ENCODE measurements around the gene CTDSP2. TPM values are rescaled to one million over a fixed set of nuclear protein-coding genes. Genes with fewer than 3 reads are reported as not detected.
A peak's percentile ranks its signal among the peaks of the same experiment; 100 is the strongest.

Gene CTDSP2
- total RNA-seq, 6 donors from 2014 or later, result 153 to 226 (median 175) TPM

DNA sequence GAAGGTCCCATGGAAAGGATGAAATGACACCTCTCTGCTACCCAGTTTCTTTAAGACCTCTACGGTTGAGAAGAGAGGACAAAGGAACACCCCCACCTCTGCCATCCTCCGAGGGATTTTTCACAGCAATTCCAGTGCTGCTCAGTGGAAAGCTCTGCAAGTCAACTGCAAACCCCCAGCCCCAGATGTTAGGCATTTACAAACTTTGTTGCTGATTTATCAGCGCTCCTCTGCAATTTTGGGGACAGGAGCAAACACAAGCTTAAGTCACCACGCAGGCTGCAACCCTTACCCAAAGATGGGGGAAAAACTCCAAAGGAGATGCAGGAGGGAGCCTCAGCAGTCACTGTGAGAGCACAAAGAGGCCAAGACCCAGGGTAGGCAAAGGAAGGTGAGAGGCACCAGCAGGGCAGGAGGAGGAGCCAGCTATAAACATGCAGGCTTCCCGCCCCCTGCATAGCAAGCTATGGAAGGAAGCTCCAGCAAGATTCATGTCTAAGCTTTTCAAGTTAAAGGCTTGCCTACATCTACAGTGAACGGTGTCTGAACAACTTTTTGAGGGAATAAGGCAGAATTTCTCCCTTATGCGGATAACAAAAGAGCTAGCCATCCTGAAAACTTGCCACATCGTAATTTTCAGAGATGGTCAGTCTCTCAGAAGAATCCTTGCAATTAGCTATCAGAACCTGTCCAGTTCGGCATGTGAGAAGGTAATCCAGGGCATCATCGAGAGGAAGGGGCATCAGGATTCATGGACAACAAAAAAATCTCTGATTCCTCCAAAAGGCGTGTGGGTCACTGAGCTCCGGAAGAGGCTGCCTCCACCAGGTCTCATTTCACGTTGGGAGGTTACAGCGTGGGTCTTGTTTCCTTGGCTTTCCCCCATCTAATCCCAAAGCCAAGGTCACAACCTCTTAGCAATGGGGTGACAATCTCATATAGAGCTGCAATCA is 3.9 kb downstream of the CTDSP2 start:
- DNase-seq (no peak), ATAC-seq (ENCODE audit: low FRiP score in 2 of 2) (no peak)
- TF ChIP-seq POLR2A (IDR thresholded peaks at IDR 0.05) (no peak), POLR2AphosphoS5 (IDR thresholded peaks at IDR 0.05) (no peak), EP300 (IDR thresholded peaks at IDR 0.05) (no peak)
- TF ChIP-seq, protein P1, sequence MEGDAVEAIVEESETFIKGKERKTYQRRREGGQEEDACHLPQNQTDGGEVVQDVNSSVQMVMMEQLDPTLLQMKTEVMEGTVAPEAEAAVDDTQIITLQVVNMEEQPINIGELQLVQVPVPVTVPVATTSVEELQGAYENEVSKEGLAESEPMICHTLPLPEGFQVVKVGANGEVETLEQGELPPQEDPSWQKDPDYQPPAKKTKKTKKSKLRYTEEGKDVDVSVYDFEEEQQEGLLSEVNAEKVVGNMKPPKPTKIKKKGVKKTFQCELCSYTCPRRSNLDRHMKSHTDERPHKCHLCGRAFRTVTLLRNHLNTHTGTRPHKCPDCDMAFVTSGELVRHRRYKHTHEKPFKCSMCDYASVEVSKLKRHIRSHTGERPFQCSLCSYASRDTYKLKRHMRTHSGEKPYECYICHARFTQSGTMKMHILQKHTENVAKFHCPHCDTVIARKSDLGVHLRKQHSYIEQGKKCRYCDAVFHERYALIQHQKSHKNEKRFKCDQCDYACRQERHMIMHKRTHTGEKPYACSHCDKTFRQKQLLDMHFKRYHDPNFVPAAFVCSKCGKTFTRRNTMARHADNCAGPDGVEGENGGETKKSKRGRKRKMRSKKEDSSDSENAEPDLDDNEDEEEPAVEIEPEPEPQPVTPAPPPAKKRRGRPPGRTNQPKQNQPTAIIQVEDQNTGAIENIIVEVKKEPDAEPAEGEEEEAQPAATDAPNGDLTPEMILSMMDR (IDR thresholded peaks at IDR 0.05), result no peak
- Histone ChIP-seq H3K4me3 (peak overlapping the region in 3 of 4 donors; percentile 95 to 97 (median 96)), H3K27ac (peak overlapping the region; percentile 28 to 100 (median 69)), H3K36me3 (peaks cover 0 to 4% (median 0%) of the 10 kb centered on the region in 4 donors), H3K27me3 (no peaks in the 10 kb centered on the region), H3K9me3 (no peaks in the 10 kb centered on the region), H3K4me1 (peaks cover 73 to 77% (median 75%) of the 10 kb centered on the region in 4 donors)
- 28 to 32% methylated on average over 14 of the region's 14 CpGs for WGBS, 2 donors

DNA sequence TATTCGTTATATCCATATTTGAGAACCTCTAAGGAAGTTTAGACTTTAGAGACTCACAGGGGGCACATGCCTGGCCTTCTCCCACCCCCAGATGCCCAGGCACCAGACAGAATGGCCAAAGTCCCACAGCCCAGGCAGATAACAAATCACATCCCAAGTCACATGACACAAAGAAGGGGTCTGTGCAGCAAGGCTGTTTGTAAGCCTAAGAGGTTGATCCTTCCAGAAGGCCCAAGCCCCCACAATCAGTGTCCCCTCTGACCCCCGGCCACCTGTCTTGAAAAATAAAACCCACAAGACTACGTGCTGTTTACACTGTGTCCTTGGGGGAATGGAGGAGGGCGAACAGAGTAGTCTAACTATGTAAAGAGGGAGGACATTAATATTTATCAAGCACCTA is 5.1 kb downstream of the CTDSP2 start:
- peak overlapping the region in 1 of 4 donors; percentile 97 for H3K4me3 ChIP-seq
- H3K36me3 ChIP-seq, result peaks cover 0 to 4% (median 0%) of the 10 kb centered on the region in 4 donors
- WGBS, 2 donors, result 48 to 52% methylated on average over 4 of the region's 4 CpGs
- DNase-seq (no peak), ATAC-seq (ENCODE audit: low FRiP score in 2 of 2) (no peak)
- peaks cover 80 to 84% (median 82%) of the 10 kb centered on the region in 4 donors for H3K4me1 ChIP-seq
- H3K27ac ChIP-seq, result peak overlapping the region in 2 of 4 donors; percentile 98 to 100
- TF ChIP-seq POLR2A (IDR thresholded peaks at IDR 0.05) (no peak), POLR2AphosphoS5 (IDR thresholded peaks at IDR 0.05) (no peak), EP300 (IDR thresholded peaks at IDR 0.05) (no peak)
- TF ChIP-seq, protein P1 (IDR thresholded peaks at IDR 0.05), result no peak
- no peaks in the 10 kb centered on the region for H3K9me3 ChIP-seq
- no peaks in the 10 kb centered on the region for H3K27me3 ChIP-seq

DNA sequence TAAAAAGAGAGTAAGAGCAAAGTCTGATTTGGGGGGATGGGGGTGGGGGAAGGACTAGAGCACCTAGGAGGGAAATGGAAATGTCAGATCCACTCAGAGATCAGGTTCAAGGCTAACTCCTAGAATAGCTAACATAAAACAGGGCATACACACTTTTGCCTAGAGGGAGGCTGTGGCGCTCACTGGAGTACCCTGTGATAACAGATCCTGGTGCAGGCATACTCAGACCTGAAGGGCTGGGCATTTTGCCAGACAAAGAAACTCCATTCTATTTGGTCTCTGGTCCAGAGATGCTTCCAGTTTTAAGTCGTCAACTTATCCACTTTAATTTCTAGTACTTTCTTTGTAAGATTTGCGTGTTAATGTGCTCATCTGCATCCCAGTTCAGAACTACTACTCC is 5.8 kb downstream of the CTDSP2 start:
- H3K9me3 ChIP-seq, result no peaks in the 10 kb centered on the region
- H3K27ac ChIP-seq, result peak overlapping the region in 3 of 4 donors; percentile 48 to 100 (median 98)
- DNase-seq, result peak in 1 of 2 donors; percentile 63
- TF ChIP-seq, protein P1 (IDR thresholded peaks at IDR 0.05), result no peak
- TF ChIP-seq POLR2A (IDR thresholded peaks at IDR 0.05) (no peak), EP300 (IDR thresholded peaks at IDR 0.05) (no peak), POLR2AphosphoS5 (IDR thresholded peaks at IDR 0.05) (no peak)
- 22 to 26% methylated on average over 3 of the region's 3 CpGs for WGBS, 2 donors
- H3K27me3 ChIP-seq, result no peaks in the 10 kb centered on the region
- H3K4me3 ChIP-seq, result no peak overlapping the region
- ATAC-seq (ENCODE audit: low FRiP score in 2 of 2), result no peak
- H3K4me1 ChIP-seq, result peaks cover 87 to 91% (median 89%) of the 10 kb centered on the region in 4 donors
- H3K36me3 ChIP-seq, result peaks cover 0 to 4% (median 0%) of the 10 kb centered on the region in 4 donors

DNA sequence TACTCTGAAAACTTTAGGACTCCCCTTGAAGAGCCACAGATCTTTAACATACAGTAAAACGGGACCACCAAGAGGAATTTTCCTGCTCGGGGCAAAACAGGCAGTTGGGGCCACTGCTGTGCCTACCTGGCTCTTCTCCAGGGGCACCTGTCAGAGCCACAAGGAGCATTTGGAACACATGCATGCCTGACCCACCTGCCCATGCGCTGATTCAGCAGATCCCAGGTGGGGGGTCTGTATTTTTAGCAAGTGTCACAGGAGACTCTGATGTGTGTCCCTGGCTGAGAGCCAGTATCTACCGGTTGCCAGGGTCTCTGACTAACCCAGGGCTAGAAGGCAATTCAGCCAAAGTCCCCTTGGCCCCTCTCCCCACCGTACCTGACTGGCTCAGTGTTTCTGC is 6.5 kb downstream of the CTDSP2 start:
- no peak for DNase-seq
- peaks cover 0 to 4% (median 0%) of the 10 kb centered on the region in 4 donors for H3K36me3 ChIP-seq
- peak overlapping the region; percentile 44 to 100 (median 86) for H3K27ac ChIP-seq
- TF ChIP-seq POLR2A (IDR thresholded peaks at IDR 0.05) (no peak), POLR2AphosphoS5 (IDR thresholded peaks at IDR 0.05) (no peak), EP300 (IDR thresholded peaks at IDR 0.05) (no peak)
- TF ChIP-seq, protein P1 (IDR thresholded peaks at IDR 0.05), result no peak
- ATAC-seq (ENCODE audit: low FRiP score in 2 of 2), result no peak
- WGBS, 2 donors, result 51 to 56% methylated on average over 3 to 5 of the region's 5 CpGs
- no peaks in the 10 kb centered on the region for H3K27me3 ChIP-seq
- H3K9me3 ChIP-seq, result no peaks in the 10 kb centered on the region
- H3K4me1 ChIP-seq, result peaks cover 95 to 98% (median 96%) of the 10 kb centered on the region in 4 donors
- no peak overlapping the region for H3K4me3 ChIP-seq

Measured in upper lobe of left lung (tissue), 6 donors.